Measurements from ENCODE around the gene FEM1C. TPM values are rescaled to one million over a fixed set of nuclear protein-coding genes. Genes with fewer than 3 reads are reported as not detected.
A peak's percentile ranks its signal among the peaks of the same experiment; 100 is the strongest.

Gene FEM1C
- total RNA-seq, result 10 to 100 TPM; 14.1 to 14.7 TPM
- 2.9 TPM for polyA plus RNA-seq

- Mint-ChIP-seq H3K4me3 (peak within 1 kb of the TSS; percentile 94 to 100 (median 97)), H3K36me3 (peaks cover 8 to 42% (median 8%) of the 10 kb centered on the region in 3 donors), H3K4me1 (peaks cover 45 to 50% (median 49%) of the 10 kb centered on the region in 3 donors), H3K9me3 (peaks cover 0 to 6% (median 0%) of the 10 kb centered on the region in 5 donors), H3K27me3 (peaks cover 0 to 2% of the 10 kb centered on the region in 2 donors), H3K27ac (peak within 1 kb of the TSS; percentile 93 to 100 (median 98))
- DNase-seq, result peak; percentile 91 to 98 (median 95)
- H3K36me3 ChIP-seq (ENCODE audit: insufficient read depth, low read length), result peaks cover 4% of the 10 kb centered on the region
- peak within 1 kb of the TSS; percentile 74 for H3K4me3 ChIP-seq (ENCODE audit: low read length)
- H3K27me3 ChIP-seq (ENCODE audit: insufficient read depth, low read length, poor library complexity, severe bottlenecking), result no peaks in the 10 kb centered on the region
- CTCF ChIA-PET, result interaction anchor here (0.7 to 1.5 kb wide), 3 partner anchors 27 to 295 kb away, joined by 3 to 6 read pairs (median 5); no protein-coding TSS in a partner anchor
- POLR2A ChIA-PET, result interaction anchor here (0.6 to 2.1 kb wide), 8 partner anchors 10 to 283 kb away, joined by 3 to 16 read pairs (median 4); partner anchors contain the start of gene TMED7
- no peaks in the 10 kb centered on the region for H3K9me3 ChIP-seq (ENCODE audit: low read length)
- H3K4me1 ChIP-seq (ENCODE audit: insufficient read depth, low read length), result peaks cover 43% of the 10 kb centered on the region
- peak within 1 kb of the TSS; percentile 91 for H3K27ac ChIP-seq (ENCODE audit: low read depth, low read length)
These were observed at the start of gene FEM1C for GRCh38 chr5:115544436-115545350. Gene FEM1C, minus strand, starts transcription at chr5:115544775. Its CDS starts 1,282 bp downstream, at chr5:115543493.

- Histone ChIP-seq H3K9me3 (ENCODE audit: low read length) (no peaks in the 10 kb centered on the region), H3K27ac (ENCODE audit: low read depth, low read length) (no peak overlapping the region), H3K4me1 (ENCODE audit: insufficient read depth, low read length) (no peaks in the 10 kb centered on the region), H3K4me3 (ENCODE audit: low read length) (no peak overlapping the region), H3K27me3 (ENCODE audit: insufficient read depth, low read length, poor library complexity, severe bottlenecking) (no peaks in the 10 kb centered on the region), H3K36me3 (ENCODE audit: insufficient read depth, low read length) (no peaks in the 10 kb centered on the region)
- no peaks in the 10 kb centered on the region for H3K36me3 Mint-ChIP-seq
- H3K4me3 Mint-ChIP-seq, result no peak overlapping the region
- H3K27ac Mint-ChIP-seq, result no peak overlapping the region
- H3K9me3 Mint-ChIP-seq, result no peaks in the 10 kb centered on the region
- ChIA-PET POLR2A (no interaction called here), CTCF (interaction anchor here (1.2 to 1.9 kb wide), 2 partner anchors 14 to 281 kb away, joined by 4 read pairs; no protein-coding TSS in a partner anchor)
- no peaks in the 10 kb centered on the region for H3K4me1 Mint-ChIP-seq
- no peak for DNase-seq
- H3K27me3 Mint-ChIP-seq, result no peaks in the 10 kb centered on the region
These were observed 44.5 kb upstream of the FEM1C start for GRCh38 chr5:115589043-115589442.

GRCh38 chr5:115588640-115589039, 44.1 kb upstream of the FEM1C start:
- Histone ChIP-seq H3K27ac (ENCODE audit: low read depth, low read length) (no peak overlapping the region), H3K4me1 (ENCODE audit: insufficient read depth, low read length) (no peaks in the 10 kb centered on the region), H3K9me3 (ENCODE audit: low read length) (no peaks in the 10 kb centered on the region), H3K36me3 (ENCODE audit: insufficient read depth, low read length) (no peaks in the 10 kb centered on the region), H3K4me3 (ENCODE audit: low read length) (no peak overlapping the region), H3K27me3 (ENCODE audit: insufficient read depth, low read length, poor library complexity, severe bottlenecking) (no peaks in the 10 kb centered on the region)
- Mint-ChIP-seq H3K36me3 (no peaks in the 10 kb centered on the region), H3K27me3 (no peaks in the 10 kb centered on the region), H3K4me3 (no peak overlapping the region), H3K27ac (no peak overlapping the region), H3K4me1 (no peaks in the 10 kb centered on the region), H3K9me3 (no peaks in the 10 kb centered on the region)
- no peak for DNase-seq
- ChIA-PET CTCF (interaction anchor here (1.9 kb wide), 1 partner anchor 281 kb away, joined by 4 read pairs; no protein-coding TSS in a partner anchor), POLR2A (no interaction called here)

GRCh38 chr5:115586525-115587146, 42.1 kb upstream of the FEM1C start:
- H3K27me3 Mint-ChIP-seq, result no peaks in the 10 kb centered on the region
- ChIA-PET POLR2A (no interaction called here), CTCF (no interaction called here)
- no peaks in the 10 kb centered on the region for H3K4me1 Mint-ChIP-seq
- no peak overlapping the region for H3K4me3 Mint-ChIP-seq
- H3K36me3 Mint-ChIP-seq, result peaks cover 0 to 2% (median 0%) of the 10 kb centered on the region in 3 donors
- Histone ChIP-seq H3K4me1 (ENCODE audit: insufficient read depth, low read length) (no peaks in the 10 kb centered on the region), H3K27me3 (ENCODE audit: insufficient read depth, low read length, poor library complexity, severe bottlenecking) (no peaks in the 10 kb centered on the region), H3K9me3 (ENCODE audit: low read length) (no peaks in the 10 kb centered on the region), H3K4me3 (ENCODE audit: low read length) (no peak overlapping the region), H3K27ac (ENCODE audit: low read depth, low read length) (no peak overlapping the region), H3K36me3 (ENCODE audit: insufficient read depth, low read length) (no peaks in the 10 kb centered on the region)
- peak in 2 of 5 donors; percentile 10 to 21 for DNase-seq
- no peaks in the 10 kb centered on the region for H3K9me3 Mint-ChIP-seq
- H3K27ac Mint-ChIP-seq, result no peak overlapping the region

- no peak for DNase-seq
- ChIA-PET POLR2A (no interaction called here), CTCF (interaction anchor here (0.6 to 2.0 kb wide), 3 partner anchors 11 to 1931 kb away, joined by 3 to 5 read pairs (median 4); no protein-coding TSS in a partner anchor)
- H3K27ac ChIP-seq (ENCODE audit: low read depth, low read length), result no peak overlapping the region
- no peaks in the 10 kb centered on the region for H3K9me3 Mint-ChIP-seq
- H3K4me1 ChIP-seq (ENCODE audit: insufficient read depth, low read length), result no peaks in the 10 kb centered on the region
- no peak overlapping the region for H3K4me3 Mint-ChIP-seq
- no peaks in the 10 kb centered on the region for H3K4me1 Mint-ChIP-seq
- no peak overlapping the region for H3K4me3 ChIP-seq (ENCODE audit: low read length)
- H3K36me3 ChIP-seq (ENCODE audit: insufficient read depth, low read length), result no peaks in the 10 kb centered on the region
- H3K27ac Mint-ChIP-seq, result no peak overlapping the region
- H3K27me3 Mint-ChIP-seq, result no peaks in the 10 kb centered on the region
- H3K27me3 ChIP-seq (ENCODE audit: insufficient read depth, low read length, poor library complexity, severe bottlenecking), result no peaks in the 10 kb centered on the region
- H3K36me3 Mint-ChIP-seq, result peaks cover 0 to 4% (median 0%) of the 10 kb centered on the region in 3 donors
- no peaks in the 10 kb centered on the region for H3K9me3 ChIP-seq (ENCODE audit: low read length)
These were observed 40.7 kb upstream of the FEM1C start for GRCh38 chr5:115585265-115585664.

- H3K27me3 ChIP-seq (ENCODE audit: insufficient read depth, low read length, poor library complexity, severe bottlenecking), result no peaks in the 10 kb centered on the region
- no peaks in the 10 kb centered on the region for H3K36me3 ChIP-seq (ENCODE audit: insufficient read depth, low read length)
- Mint-ChIP-seq H3K9me3 (no peaks in the 10 kb centered on the region), H3K4me1 (no peaks in the 10 kb centered on the region), H3K36me3 (peaks cover 0 to 4% (median 0%) of the 10 kb centered on the region in 3 donors), H3K27ac (no peak overlapping the region), H3K27me3 (no peaks in the 10 kb centered on the region), H3K4me3 (no peak overlapping the region)
- no peak overlapping the region for H3K4me3 ChIP-seq (ENCODE audit: low read length)
- CTCF ChIA-PET, result interaction anchor here (0.6 to 2.0 kb wide), 3 partner anchors 10 to 1931 kb away, joined by 3 to 5 read pairs (median 4); no protein-coding TSS in a partner anchor
- no peaks in the 10 kb centered on the region for H3K4me1 ChIP-seq (ENCODE audit: insufficient read depth, low read length)
- POLR2A ChIA-PET, result no interaction called here
- H3K27ac ChIP-seq (ENCODE audit: low read depth, low read length), result no peak overlapping the region
- no peaks in the 10 kb centered on the region for H3K9me3 ChIP-seq (ENCODE audit: low read length)
- DNase-seq, result no peak
These were observed 39.9 kb upstream of the FEM1C start for GRCh38 chr5:115584501-115584900.

GRCh38 chr5:115583474-115583873, 38.9 kb upstream of the FEM1C start:
- ChIA-PET POLR2A (no interaction called here), CTCF (interaction anchor here (2.0 kb wide), 1 partner anchor 276 kb away, joined by 4 read pairs; no protein-coding TSS in a partner anchor)
- no peaks in the 10 kb centered on the region for H3K27me3 Mint-ChIP-seq
- H3K4me3 Mint-ChIP-seq, result no peak overlapping the region
- H3K9me3 ChIP-seq (ENCODE audit: low read length), result no peaks in the 10 kb centered on the region
- H3K27ac ChIP-seq (ENCODE audit: low read depth, low read length), result no peak overlapping the region
- no peaks in the 10 kb centered on the region for H3K27me3 ChIP-seq (ENCODE audit: insufficient read depth, low read length, poor library complexity, severe bottlenecking)
- no peak overlapping the region for H3K27ac Mint-ChIP-seq
- H3K36me3 ChIP-seq (ENCODE audit: insufficient read depth, low read length), result no peaks in the 10 kb centered on the region
- no peaks in the 10 kb centered on the region for H3K9me3 Mint-ChIP-seq
- DNase-seq, result no peak
- H3K4me3 ChIP-seq (ENCODE audit: low read length), result no peak overlapping the region
- peaks cover 0 to 4% (median 0%) of the 10 kb centered on the region in 3 donors for H3K36me3 Mint-ChIP-seq
- H3K4me1 Mint-ChIP-seq, result no peaks in the 10 kb centered on the region
- H3K4me1 ChIP-seq (ENCODE audit: insufficient read depth, low read length), result no peaks in the 10 kb centered on the region
